ENCODE results near the gene DHX8.

Gene DHX8

DNA sequence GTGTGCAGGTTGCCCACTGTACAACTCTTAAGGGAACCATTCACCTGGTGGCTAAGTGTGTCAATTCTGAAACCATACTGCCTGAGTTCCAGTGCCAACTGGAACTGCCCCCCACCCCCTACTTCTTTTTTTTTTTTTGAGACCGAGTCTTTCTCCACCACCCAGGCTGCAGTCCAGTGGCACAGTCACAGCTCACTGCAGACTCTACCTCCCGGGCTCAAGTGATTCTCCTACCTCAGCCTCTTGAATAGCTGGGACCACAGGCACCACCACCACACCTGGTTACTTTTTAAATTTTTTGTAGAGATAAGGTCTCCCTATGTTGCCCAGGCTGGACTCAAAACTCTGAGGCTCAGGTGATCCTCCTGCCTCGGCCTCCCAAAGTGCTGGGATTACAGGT, 40.4 kb upstream of the DHX8 start:
- H3K9ac ChIP-seq (ENCODE audit: low read depth, low read length, poor library complexity, severe bottlenecking): no peak overlapping the region
- H3K4me3 ChIP-seq (ENCODE audit: low read length, poor library complexity, severe bottlenecking): no peak overlapping the region
- no peak overlapping the region for H2AFZ ChIP-seq (ENCODE audit: low read length)
- no peaks in the 10 kb centered on the region for H3K79me2 ChIP-seq (ENCODE audit: insufficient read depth, low read length)
- no peaks in the 10 kb centered on the region for H3K9me3 ChIP-seq (ENCODE audit: insufficient read depth, low read depth, low read length)
- no peaks in the 10 kb centered on the region for H3K27me3 ChIP-seq (ENCODE audit: insufficient read depth, low read length, poor library complexity, severe bottlenecking)
- no peaks in the 10 kb centered on the region for H3F3A ChIP-seq (ENCODE audit: low read depth)
- H3K4me1 ChIP-seq (ENCODE audit: insufficient read depth, low read length, poor library complexity, severe bottlenecking): no peaks in the 10 kb centered on the region
- no peaks in the 10 kb centered on the region for H3K36me3 ChIP-seq (ENCODE audit: insufficient read depth, low read length)
- H4K20me1 ChIP-seq (ENCODE audit: insufficient read depth, low read length, poor library complexity, severe bottlenecking): no peaks in the 10 kb centered on the region
- TF ChIP-seq, protein P1, sequence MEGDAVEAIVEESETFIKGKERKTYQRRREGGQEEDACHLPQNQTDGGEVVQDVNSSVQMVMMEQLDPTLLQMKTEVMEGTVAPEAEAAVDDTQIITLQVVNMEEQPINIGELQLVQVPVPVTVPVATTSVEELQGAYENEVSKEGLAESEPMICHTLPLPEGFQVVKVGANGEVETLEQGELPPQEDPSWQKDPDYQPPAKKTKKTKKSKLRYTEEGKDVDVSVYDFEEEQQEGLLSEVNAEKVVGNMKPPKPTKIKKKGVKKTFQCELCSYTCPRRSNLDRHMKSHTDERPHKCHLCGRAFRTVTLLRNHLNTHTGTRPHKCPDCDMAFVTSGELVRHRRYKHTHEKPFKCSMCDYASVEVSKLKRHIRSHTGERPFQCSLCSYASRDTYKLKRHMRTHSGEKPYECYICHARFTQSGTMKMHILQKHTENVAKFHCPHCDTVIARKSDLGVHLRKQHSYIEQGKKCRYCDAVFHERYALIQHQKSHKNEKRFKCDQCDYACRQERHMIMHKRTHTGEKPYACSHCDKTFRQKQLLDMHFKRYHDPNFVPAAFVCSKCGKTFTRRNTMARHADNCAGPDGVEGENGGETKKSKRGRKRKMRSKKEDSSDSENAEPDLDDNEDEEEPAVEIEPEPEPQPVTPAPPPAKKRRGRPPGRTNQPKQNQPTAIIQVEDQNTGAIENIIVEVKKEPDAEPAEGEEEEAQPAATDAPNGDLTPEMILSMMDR (conservative IDR thresholded peaks at IDR 0.05; ENCODE audit: low read length): no peak
- TF ChIP-seq EZH2phosphoT487 (IDR thresholded peaks at IDR 0.05; ENCODE audit: borderline replicate concordance): no peak
- no peaks in the 10 kb centered on the region for H3K9me2 ChIP-seq (replicated peaks; ENCODE audit: low read depth, low read length)
- H3K4me2 ChIP-seq (ENCODE audit: low read depth, low read length, poor library complexity, severe bottlenecking): no peak overlapping the region

DNA sequence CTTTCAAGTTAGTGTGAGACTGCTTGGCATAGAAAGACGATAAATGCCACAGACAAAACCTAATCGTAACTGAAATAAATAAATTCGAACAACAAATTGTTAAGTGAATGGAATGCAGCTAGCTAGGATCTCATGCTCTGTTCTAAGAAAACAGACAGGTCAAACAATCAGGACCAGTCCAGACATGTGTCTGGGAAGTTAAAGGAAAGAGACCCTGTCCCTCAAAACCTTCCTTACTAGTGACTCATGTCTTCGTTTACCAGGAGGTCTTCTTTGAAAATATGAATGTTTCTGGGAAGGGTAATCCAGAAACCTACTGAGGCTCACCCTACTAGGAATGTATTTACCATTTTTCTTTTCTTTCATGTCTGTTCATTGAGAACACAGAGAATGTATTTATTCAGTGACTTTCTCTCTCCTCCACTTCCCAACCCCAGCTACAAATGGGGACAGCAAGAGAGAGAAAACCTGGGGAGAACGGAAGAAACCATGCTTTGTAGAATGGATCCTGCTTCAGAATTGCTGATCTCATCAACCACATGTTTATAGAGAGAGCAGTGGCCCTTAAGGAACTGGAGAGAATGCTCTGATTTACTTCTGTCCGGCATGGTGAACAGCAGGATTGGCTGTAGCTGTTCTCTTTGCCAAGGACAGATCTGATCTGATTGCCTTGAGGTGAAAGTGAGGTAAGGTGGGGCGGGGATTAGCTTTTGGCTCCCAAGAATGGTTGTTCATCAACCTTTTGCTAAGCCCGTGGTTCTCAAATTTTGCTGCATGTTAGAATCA, 39.4 kb upstream of the DHX8 start:
- H3K9me3 ChIP-seq (ENCODE audit: insufficient read depth, low read depth, low read length): no peaks in the 10 kb centered on the region
- H3K36me3 ChIP-seq (ENCODE audit: insufficient read depth, low read length): no peaks in the 10 kb centered on the region
- no peak overlapping the region for H3K9ac ChIP-seq (ENCODE audit: low read depth, low read length, poor library complexity, severe bottlenecking)
- H3K4me2 ChIP-seq (ENCODE audit: low read depth, low read length, poor library complexity, severe bottlenecking): no peak overlapping the region
- H2AFZ ChIP-seq (ENCODE audit: low read length): no peak overlapping the region
- no peaks in the 10 kb centered on the region for H3K4me1 ChIP-seq (ENCODE audit: insufficient read depth, low read length, poor library complexity, severe bottlenecking)
- no peaks in the 10 kb centered on the region for H3K79me2 ChIP-seq (ENCODE audit: insufficient read depth, low read length)
- H3F3A ChIP-seq (ENCODE audit: low read depth): no peaks in the 10 kb centered on the region
- no peaks in the 10 kb centered on the region for H3K9me2 ChIP-seq (replicated peaks; ENCODE audit: low read depth, low read length)
- no peak overlapping the region for H3K4me3 ChIP-seq (ENCODE audit: low read length, poor library complexity, severe bottlenecking)
- no peaks in the 10 kb centered on the region for H3K27me3 ChIP-seq (ENCODE audit: insufficient read depth, low read length, poor library complexity, severe bottlenecking)
- no peaks in the 10 kb centered on the region for H4K20me1 ChIP-seq (ENCODE audit: insufficient read depth, low read length, poor library complexity, severe bottlenecking)
- TF ChIP-seq, protein P1 (conservative IDR thresholded peaks at IDR 0.05; ENCODE audit: low read length): no peak
- no peak for TF ChIP-seq EZH2phosphoT487 (IDR thresholded peaks at IDR 0.05; ENCODE audit: borderline replicate concordance)

DNA sequence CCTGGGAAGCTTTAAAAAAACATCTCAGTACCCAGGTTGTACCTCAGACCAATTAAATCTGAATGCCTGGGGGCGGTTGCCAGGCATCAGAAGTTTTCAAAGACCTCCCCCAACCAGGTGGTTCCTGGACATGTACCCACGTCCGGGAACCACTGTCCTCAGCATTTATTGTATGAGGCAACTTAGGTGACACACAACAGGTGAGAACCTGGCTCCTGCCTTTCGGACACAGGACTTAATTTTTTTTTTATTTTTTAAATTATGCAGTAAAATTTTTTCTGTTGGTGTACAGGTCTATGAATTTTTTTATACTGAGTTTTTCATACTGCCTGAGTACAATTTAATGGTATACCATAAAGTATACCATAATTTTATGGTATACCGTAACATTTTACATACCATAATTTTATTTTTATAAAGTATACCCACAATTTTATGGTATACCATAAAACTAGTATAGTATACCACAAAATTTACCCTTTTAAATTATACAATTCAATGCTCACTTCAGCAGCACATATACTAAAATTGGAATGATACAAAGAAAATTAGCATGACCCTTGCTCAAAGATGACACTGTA, 38.7 kb upstream of the DHX8 start:
- Histone ChIP-seq H3K4me3 (ENCODE audit: low read length, poor library complexity, severe bottlenecking) (no peak overlapping the region), H2AFZ (ENCODE audit: low read length) (no peak overlapping the region), H3K4me1 (ENCODE audit: insufficient read depth, low read length, poor library complexity, severe bottlenecking) (no peaks in the 10 kb centered on the region), H3K4me2 (ENCODE audit: low read depth, low read length, poor library complexity, severe bottlenecking) (no peak overlapping the region), H3K9me2 (replicated peaks; ENCODE audit: low read depth, low read length) (no peaks in the 10 kb centered on the region), H3K36me3 (ENCODE audit: insufficient read depth, low read length) (no peaks in the 10 kb centered on the region), H3K27me3 (ENCODE audit: insufficient read depth, low read length, poor library complexity, severe bottlenecking) (no peaks in the 10 kb centered on the region), H3K9me3 (ENCODE audit: insufficient read depth, low read depth, low read length) (no peaks in the 10 kb centered on the region), H3K79me2 (ENCODE audit: insufficient read depth, low read length) (no peaks in the 10 kb centered on the region), H3F3A (ENCODE audit: low read depth) (no peaks in the 10 kb centered on the region), H3K9ac (ENCODE audit: low read depth, low read length, poor library complexity, severe bottlenecking) (no peak overlapping the region), H4K20me1 (ENCODE audit: insufficient read depth, low read length, poor library complexity, severe bottlenecking) (no peaks in the 10 kb centered on the region)
- no peak for TF ChIP-seq EZH2phosphoT487 (IDR thresholded peaks at IDR 0.05; ENCODE audit: borderline replicate concordance)
- TF ChIP-seq, protein P1 (conservative IDR thresholded peaks at IDR 0.05; ENCODE audit: low read length): no peak

Data from Loucy (cell line).